WTC11 (cell line): ENCODE results near the gene CNTN5. TPM values are rescaled to one million over a fixed set of nuclear protein-coding genes. Genes with fewer than 3 reads are reported as not detected.

Experiments
- ATAC-seq: fragments of 200-7000 bp; cut with Tn5 transposase; 2 replicates; pipeline ENCODE4 v1.10.0; 2021; ENCODE audit warnings: mild to moderate bottlenecking, moderate library complexity
- CTCF ChIA-PET: fragments of 300-600 bp; sonication (Branson Sonifier 250); formaldehyde crosslinking; loops from one replicate; lab custom pipeline; 2021; ENCODE audit warnings: antibody characterized with exemption; lab: Charles Lee
- POLR2A ChIA-PET: fragments of 350-600 bp; sonication (Branson Sonifier 250); formaldehyde crosslinking; loops from one replicate; lab custom pipeline; 2021; ENCODE audit warnings: antibody characterized with exemption; lab: Charles Lee
- DNase-seq: peaks from one replicate; pipeline ENCODE4 v3.0.0; 2021; ENCODE audit warnings: low spot score
- H3K27ac Mint-ChIP-seq: 2 replicates; pipeline ENCODE4 v1.8.0; 2021; ENCODE audit warnings: mixed read lengths
- H3K27me3 Mint-ChIP-seq: 2 replicates; pipeline ENCODE4 v1.8.0; 2021; ENCODE audit warnings: low read depth, mild to moderate bottlenecking, moderate library complexity, mixed read lengths
- H3K36me3 Mint-ChIP-seq: 2 replicates; pipeline ENCODE4 v1.8.0; 2021; ENCODE audit warnings: mixed read lengths
- H3K4me1 Mint-ChIP-seq: 2 replicates; pipeline ENCODE4 v1.8.0; 2022; ENCODE audit warnings: mixed read lengths
- H3K4me3 Mint-ChIP-seq: 2 replicates; pipeline ENCODE4 v1.8.0; 2021; ENCODE audit warnings: mild to moderate bottlenecking, moderate library complexity, mixed read lengths
- H3K9me3 Mint-ChIP-seq: 2 replicates; pipeline ENCODE4 v1.8.0; 2021; ENCODE audit warnings: mixed read lengths
- ATF1 ChIP-seq: sonication (generic); formaldehyde crosslinking; IDR thresholded peaks from 2 replicates; pipeline ENCODE4 v1.8.1; 2023; ENCODE audit warnings: mild to moderate bottlenecking, moderate library complexity, missing genetic modification reagents
- CBFB ChIP-seq: sonication (generic); formaldehyde crosslinking; IDR thresholded peaks from 2 replicates; pipeline ENCODE4 v1.8.1; 2022; ENCODE audit warnings: mild to moderate bottlenecking, low read depth, missing genetic modification reagents
- CREB1 ChIP-seq: sonication (generic); formaldehyde crosslinking; IDR thresholded peaks from 2 replicates; pipeline ENCODE4 v1.8.0; 2023; ENCODE audit warnings: mild to moderate bottlenecking, missing genetic modification reagents
- ELF4 ChIP-seq: sonication (generic); formaldehyde crosslinking; IDR thresholded peaks from 2 replicates; pipeline ENCODE4 v1.8.1; 2022; ENCODE audit warnings: low read depth, mild to moderate bottlenecking, moderate library complexity, missing genetic modification reagents
- ESRRA ChIP-seq: sonication (generic); formaldehyde crosslinking; IDR thresholded peaks from 2 replicates; pipeline ENCODE4 v1.8.1; 2022; ENCODE audit warnings: mild to moderate bottlenecking, missing genetic modification reagents, borderline replicate concordance
- FOXK1 ChIP-seq: sonication (generic); formaldehyde crosslinking; IDR thresholded peaks from 2 replicates; pipeline ENCODE4 v1.8.0; 2022; ENCODE audit warnings: mild to moderate bottlenecking, moderate library complexity, missing genetic modification reagents
- FOXP1 ChIP-seq: sonication (generic); formaldehyde crosslinking; IDR thresholded peaks from 2 replicates; pipeline ENCODE4 v1.8.0; 2022; ENCODE audit warnings: missing genetic modification reagents, mild to moderate bottlenecking, moderate library complexity, borderline replicate concordance
- GRHL2 ChIP-seq: fragments of 250-450 bp; sonication (Bioruptor Pico); IDR thresholded peaks from 2 replicates; pipeline ENCODE4 v1.8.0; 2022; ENCODE audit warnings: mild to moderate bottlenecking, moderate library complexity; ENCODE audit not compliant: insufficient replicate concordance, severe bottlenecking
- HMGA2 ChIP-seq: fragments of 250-450 bp; sonication (Bioruptor Pico); IDR thresholded peaks from 2 replicates; pipeline ENCODE4 v1.4.0; 2021; ENCODE audit warnings: mild to moderate bottlenecking, moderate library complexity
- MYBL2 ChIP-seq: sonication (generic); formaldehyde crosslinking; IDR thresholded peaks from 2 replicates; pipeline ENCODE4 v1.8.1; 2023; ENCODE audit warnings: mild to moderate bottlenecking, moderate library complexity, missing genetic modification reagents
- PRRX2 ChIP-seq: fragments of 250-450 bp; sonication (Bioruptor Pico); IDR thresholded peaks from 2 replicates; pipeline ENCODE4 v1.8.0; 2021; ENCODE audit warnings: mild to moderate bottlenecking
- ZNF219 ChIP-seq: sonication (generic); formaldehyde crosslinking; IDR thresholded peaks from 2 replicates; pipeline ENCODE4 v1.8.0; 2023; ENCODE audit warnings: missing genetic modification reagents, mild to moderate bottlenecking, borderline replicate concordance
- total RNA-seq: library from RNA; stranded (reverse); gene quantifications from 3 replicates; pipeline ENCODE4 v1.2.3, GENCODE V29; 2021
- TF ChIP-seq, protein P1 (sequence below): fragments of 250-450 bp; sonication (Bioruptor Pico); IDR thresholded peaks from 2 replicates; pipeline ENCODE4 v2.1.2; 2022; ENCODE audit warnings: mild to moderate bottlenecking, moderate library complexity
- TF ChIP-seq, protein P2 (sequence below): sonication (generic); formaldehyde crosslinking; IDR thresholded peaks from 2 replicates; pipeline ENCODE4 v1.8.1; 2022; ENCODE audit warnings: mild to moderate bottlenecking, missing genetic modification reagents, moderate library complexity, borderline replicate concordance
- TF ChIP-seq, protein P3 (sequence below): sonication (generic); formaldehyde crosslinking; IDR thresholded peaks from 2 replicates; pipeline ENCODE4 v1.8.1; 2022; ENCODE audit warnings: low read depth, mild to moderate bottlenecking, moderate library complexity, missing genetic modification reagents, borderline replicate concordance
- TF ChIP-seq, protein P4 (sequence below): sonication (generic); formaldehyde crosslinking; conservative IDR thresholded peaks from 2 replicates; pipeline ENCODE4 v1.8.1; 2022; ENCODE audit warnings: mild to moderate bottlenecking, missing genetic modification reagents
- TF ChIP-seq, protein P5 (sequence below): sonication (generic); formaldehyde crosslinking; IDR thresholded peaks from 2 replicates; pipeline ENCODE4 v1.8.0; 2022; ENCODE audit warnings: mild to moderate bottlenecking, missing genetic modification reagents
- TF ChIP-seq, protein P6 (sequence below): fragments of 250-450 bp; sonication (Bioruptor Pico); IDR thresholded peaks from 2 replicates; pipeline ENCODE4 v1.9.0; 2021; ENCODE audit warnings: mild to moderate bottlenecking
- TF ChIP-seq, protein P7 (sequence below): sonication (generic); formaldehyde crosslinking; IDR thresholded peaks from 2 replicates; pipeline ENCODE4 v1.8.1; 2023; ENCODE audit warnings: mild to moderate bottlenecking, missing genetic modification reagents
- TF ChIP-seq, protein P8 (sequence below): fragments of 250-450 bp; sonication (Bioruptor Pico); IDR thresholded peaks from 2 replicates; pipeline ENCODE4 v1.9.0; 2021; ENCODE audit warnings: mild to moderate bottlenecking, borderline replicate concordance

The CNTN5 gene
- total RNA-seq, 1 experiment from 2014 or later: 0.07 TPM

DNA sequence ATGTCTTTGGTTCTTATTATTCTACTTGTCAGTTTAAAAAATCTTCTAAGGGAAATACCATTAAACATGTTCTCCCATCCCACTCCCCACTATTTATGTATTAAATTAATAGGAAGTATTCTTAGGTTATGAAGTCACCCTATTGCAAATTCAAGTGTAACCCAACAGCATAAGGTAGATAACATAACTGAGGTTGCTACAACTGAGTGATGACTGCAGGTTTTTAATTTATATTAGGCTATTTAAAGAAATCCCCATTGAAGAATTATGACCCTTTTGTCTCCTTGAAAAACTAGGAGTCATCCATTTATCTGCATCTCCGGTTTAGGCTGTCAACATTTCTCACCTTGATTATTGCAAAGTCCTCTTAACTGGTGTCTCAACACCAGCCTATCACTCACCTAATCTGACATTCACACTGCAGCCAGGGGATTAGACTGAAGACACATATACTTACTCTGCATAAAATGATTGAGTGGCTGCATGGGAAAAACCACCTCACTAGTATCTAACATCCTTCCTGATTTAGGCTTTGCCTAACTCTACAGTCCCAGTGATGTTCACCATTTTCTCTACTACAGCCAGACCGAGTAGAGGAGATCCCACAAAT, 649.4 kb downstream of the CNTN5 start (continued):
- TF ChIP-seq, protein P1, sequence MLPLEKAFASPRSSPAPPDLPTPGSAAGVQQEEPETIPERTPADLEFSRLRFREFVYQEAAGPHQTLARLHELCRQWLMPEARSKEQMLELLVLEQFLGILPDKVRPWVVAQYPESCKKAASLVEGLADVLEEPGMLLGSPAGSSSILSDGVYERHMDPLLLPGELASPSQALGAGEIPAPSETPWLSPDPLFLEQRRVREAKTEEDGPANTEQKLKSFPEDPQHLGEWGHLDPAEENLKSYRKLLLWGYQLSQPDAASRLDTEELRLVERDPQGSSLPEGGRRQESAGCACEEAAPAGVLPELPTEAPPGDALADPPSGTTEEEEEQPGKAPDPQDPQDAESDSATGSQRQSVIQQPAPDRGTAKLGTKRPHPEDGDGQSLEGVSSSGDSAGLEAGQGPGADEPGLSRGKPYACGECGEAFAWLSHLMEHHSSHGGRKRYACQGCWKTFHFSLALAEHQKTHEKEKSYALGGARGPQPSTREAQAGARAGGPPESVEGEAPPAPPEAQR (CRISPR knock-in tag): no peak
- TF ChIP-seq, protein P2, sequence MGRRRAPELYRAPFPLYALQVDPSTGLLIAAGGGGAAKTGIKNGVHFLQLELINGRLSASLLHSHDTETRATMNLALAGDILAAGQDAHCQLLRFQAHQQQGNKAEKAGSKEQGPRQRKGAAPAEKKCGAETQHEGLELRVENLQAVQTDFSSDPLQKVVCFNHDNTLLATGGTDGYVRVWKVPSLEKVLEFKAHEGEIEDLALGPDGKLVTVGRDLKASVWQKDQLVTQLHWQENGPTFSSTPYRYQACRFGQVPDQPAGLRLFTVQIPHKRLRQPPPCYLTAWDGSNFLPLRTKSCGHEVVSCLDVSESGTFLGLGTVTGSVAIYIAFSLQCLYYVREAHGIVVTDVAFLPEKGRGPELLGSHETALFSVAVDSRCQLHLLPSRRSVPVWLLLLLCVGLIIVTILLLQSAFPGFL: no peak
- TF ChIP-seq ESRRA (CRISPR knock-in tag): no peak
- TF ChIP-seq, protein P3, sequence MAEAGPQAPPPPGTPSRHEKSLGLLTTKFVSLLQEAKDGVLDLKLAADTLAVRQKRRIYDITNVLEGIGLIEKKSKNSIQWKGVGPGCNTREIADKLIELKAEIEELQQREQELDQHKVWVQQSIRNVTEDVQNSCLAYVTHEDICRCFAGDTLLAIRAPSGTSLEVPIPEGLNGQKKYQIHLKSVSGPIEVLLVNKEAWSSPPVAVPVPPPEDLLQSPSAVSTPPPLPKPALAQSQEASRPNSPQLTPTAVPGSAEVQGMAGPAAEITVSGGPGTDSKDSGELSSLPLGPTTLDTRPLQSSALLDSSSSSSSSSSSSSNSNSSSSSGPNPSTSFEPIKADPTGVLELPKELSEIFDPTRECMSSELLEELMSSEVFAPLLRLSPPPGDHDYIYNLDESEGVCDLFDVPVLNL (CRISPR knock-in tag): no peak

DNA sequence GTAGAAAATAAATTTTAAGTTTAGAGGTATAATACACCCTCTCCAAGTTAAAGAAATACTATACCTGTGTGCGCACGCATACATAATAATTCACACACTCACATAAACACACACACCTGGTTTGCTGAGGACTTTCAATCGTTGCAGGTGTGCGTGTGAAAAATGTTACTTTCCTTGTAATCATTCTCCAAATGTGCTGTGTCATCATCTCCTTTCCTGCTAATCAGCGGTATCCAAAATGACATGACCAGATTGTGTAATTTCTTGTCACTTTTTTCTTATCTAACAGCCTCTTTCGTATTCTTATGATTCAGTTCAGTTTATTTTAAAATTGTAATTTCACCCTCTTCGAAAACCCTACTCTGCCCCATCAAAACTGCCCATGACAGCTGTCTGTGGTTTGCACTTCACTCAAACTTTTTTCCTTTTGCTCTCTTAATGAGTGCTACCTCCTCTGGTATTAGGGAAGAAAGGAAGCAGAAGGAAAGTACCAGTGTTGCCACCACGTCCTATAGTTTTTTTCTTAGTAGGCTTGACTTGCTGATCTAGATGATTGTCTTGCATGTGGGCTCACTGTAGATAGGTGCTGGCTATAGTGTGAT, 651.2 kb downstream of the CNTN5 start:
- POLR2A ChIA-PET: no interaction called here
- no peaks in the 10 kb centered on the region for H3K27me3 Mint-ChIP-seq
- H3K4me3 Mint-ChIP-seq: no peak overlapping the region
- TF ChIP-seq PRRX2 (no peak), MYBL2 (CRISPR knock-in tag) (no peak), FOXK1 (no peak), CBFB (CRISPR knock-in tag) (no peak), CREB1 (no peak), ELF4 (CRISPR knock-in tag) (no peak), FOXP1 (CRISPR knock-in tag) (no peak), ATF1 (CRISPR knock-in tag) (no peak), GRHL2 (CRISPR knock-in tag) (no peak), HMGA2 (no peak), ZNF219 (CRISPR knock-in tag) (no peak)
- TF ChIP-seq, protein P4, sequence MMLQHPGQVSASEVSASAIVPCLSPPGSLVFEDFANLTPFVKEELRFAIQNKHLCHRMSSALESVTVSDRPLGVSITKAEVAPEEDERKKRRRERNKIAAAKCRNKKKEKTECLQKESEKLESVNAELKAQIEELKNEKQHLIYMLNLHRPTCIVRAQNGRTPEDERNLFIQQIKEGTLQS (CRISPR knock-in tag): no peak
- TF ChIP-seq, protein P5, sequence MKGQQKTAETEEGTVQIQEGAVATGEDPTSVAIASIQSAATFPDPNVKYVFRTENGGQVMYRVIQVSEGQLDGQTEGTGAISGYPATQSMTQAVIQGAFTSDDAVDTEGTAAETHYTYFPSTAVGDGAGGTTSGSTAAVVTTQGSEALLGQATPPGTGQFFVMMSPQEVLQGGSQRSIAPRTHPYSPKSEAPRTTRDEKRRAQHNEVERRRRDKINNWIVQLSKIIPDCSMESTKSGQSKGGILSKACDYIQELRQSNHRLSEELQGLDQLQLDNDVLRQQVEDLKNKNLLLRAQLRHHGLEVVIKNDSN (CRISPR knock-in tag): no peak
- TF ChIP-seq, protein P6, sequence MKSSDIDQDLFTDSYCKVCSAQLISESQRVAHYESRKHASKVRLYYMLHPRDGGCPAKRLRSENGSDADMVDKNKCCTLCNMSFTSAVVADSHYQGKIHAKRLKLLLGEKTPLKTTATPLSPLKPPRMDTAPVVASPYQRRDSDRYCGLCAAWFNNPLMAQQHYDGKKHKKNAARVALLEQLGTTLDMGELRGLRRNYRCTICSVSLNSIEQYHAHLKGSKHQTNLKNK (CRISPR knock-in tag): no peak
- TF ChIP-seq, protein P7, sequence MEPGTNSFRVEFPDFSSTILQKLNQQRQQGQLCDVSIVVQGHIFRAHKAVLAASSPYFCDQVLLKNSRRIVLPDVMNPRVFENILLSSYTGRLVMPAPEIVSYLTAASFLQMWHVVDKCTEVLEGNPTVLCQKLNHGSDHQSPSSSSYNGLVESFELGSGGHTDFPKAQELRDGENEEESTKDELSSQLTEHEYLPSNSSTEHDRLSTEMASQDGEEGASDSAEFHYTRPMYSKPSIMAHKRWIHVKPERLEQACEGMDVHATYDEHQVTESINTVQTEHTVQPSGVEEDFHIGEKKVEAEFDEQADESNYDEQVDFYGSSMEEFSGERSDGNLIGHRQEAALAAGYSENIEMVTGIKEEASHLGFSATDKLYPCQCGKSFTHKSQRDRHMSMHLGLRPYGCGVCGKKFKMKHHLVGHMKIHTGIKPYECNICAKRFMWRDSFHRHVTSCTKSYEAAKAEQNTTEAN (CRISPR knock-in tag): no peak
- TF ChIP-seq, protein P8, sequence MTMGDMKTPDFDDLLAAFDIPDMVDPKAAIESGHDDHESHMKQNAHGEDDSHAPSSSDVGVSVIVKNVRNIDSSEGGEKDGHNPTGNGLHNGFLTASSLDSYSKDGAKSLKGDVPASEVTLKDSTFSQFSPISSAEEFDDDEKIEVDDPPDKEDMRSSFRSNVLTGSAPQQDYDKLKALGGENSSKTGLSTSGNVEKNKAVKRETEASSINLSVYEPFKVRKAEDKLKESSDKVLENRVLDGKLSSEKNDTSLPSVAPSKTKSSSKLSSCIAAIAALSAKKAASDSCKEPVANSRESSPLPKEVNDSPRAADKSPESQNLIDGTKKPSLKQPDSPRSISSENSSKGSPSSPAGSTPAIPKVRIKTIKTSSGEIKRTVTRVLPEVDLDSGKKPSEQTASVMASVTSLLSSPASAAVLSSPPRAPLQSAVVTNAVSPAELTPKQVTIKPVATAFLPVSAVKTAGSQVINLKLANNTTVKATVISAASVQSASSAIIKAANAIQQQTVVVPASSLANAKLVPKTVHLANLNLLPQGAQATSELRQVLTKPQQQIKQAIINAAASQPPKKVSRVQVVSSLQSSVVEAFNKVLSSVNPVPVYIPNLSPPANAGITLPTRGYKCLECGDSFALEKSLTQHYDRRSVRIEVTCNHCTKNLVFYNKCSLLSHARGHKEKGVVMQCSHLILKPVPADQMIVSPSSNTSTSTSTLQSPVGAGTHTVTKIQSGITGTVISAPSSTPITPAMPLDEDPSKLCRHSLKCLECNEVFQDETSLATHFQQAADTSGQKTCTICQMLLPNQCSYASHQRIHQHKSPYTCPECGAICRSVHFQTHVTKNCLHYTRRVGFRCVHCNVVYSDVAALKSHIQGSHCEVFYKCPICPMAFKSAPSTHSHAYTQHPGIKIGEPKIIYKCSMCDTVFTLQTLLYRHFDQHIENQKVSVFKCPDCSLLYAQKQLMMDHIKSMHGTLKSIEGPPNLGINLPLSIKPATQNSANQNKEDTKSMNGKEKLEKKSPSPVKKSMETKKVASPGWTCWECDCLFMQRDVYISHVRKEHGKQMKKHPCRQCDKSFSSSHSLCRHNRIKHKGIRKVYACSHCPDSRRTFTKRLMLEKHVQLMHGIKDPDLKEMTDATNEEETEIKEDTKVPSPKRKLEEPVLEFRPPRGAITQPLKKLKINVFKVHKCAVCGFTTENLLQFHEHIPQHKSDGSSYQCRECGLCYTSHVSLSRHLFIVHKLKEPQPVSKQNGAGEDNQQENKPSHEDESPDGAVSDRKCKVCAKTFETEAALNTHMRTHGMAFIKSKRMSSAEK: no peak
- TF ChIP-seq, all 79 proteins: peak for 0
- H3K4me1 Mint-ChIP-seq: no peaks in the 10 kb centered on the region
- H3K27ac Mint-ChIP-seq: no peak overlapping the region
- DNase-seq (no peak), ATAC-seq (no peak)
- H3K9me3 Mint-ChIP-seq: peaks cover 5% of the 10 kb centered on the region; the same call in 1 of the 2 replicates
- no peaks in the 10 kb centered on the region for H3K36me3 Mint-ChIP-seq
- CTCF ChIA-PET: no interaction called here
